OCI-LY1 (cell line): ENCODE results near the gene ANO2.

Experiments
- EZH2 ChIP-seq: fragments of 200-600 bp; sonication (generic), shearing (Covaris generic); IDR thresholded peaks from 2 replicates; pipeline ENCODE4 v1.8.0; 2017; ENCODE audit warnings: borderline replicate concordance, mixed run types, mild to moderate bottlenecking, antibody characterized with exemption, low read length, moderate library complexity, mixed read lengths
- TF ChIP-seq, protein P1 (sequence below): fragments of 200-600 bp; sonication (generic), shearing (Covaris generic); IDR thresholded peaks from 2 replicates; pipeline ENCODE4 v1.5.1; 2017; ENCODE audit warnings: mild to moderate bottlenecking, antibody characterized with exemption, low read length, moderate library complexity, mixed read lengths

DNA sequence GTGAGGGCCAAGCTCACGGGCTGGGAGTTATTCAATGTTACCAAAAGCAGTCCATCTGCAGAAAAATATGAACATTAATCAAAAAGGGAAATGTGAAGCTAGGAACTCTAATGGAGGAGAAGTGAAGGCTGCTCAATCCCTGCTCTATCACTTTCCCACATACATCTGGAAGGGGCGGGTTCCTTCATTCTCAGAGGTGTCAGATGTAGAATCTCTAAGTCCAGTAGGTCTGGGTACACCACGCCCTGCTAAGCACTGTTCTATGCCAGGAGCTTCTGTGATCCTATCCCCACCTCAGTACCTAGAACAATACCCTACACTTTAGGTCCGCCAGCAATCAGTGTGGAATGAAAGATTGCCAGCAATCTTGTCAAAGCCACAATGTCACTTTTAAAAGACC, 37.0 kb upstream of the ANO2 start:
- TF ChIP-seq, protein P1, sequence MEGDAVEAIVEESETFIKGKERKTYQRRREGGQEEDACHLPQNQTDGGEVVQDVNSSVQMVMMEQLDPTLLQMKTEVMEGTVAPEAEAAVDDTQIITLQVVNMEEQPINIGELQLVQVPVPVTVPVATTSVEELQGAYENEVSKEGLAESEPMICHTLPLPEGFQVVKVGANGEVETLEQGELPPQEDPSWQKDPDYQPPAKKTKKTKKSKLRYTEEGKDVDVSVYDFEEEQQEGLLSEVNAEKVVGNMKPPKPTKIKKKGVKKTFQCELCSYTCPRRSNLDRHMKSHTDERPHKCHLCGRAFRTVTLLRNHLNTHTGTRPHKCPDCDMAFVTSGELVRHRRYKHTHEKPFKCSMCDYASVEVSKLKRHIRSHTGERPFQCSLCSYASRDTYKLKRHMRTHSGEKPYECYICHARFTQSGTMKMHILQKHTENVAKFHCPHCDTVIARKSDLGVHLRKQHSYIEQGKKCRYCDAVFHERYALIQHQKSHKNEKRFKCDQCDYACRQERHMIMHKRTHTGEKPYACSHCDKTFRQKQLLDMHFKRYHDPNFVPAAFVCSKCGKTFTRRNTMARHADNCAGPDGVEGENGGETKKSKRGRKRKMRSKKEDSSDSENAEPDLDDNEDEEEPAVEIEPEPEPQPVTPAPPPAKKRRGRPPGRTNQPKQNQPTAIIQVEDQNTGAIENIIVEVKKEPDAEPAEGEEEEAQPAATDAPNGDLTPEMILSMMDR = no peak
- no peak for TF ChIP-seq EZH2
